K562 (cell line): ENCODE data around the gene NBDY. TPM values are rescaled to one million over a fixed set of nuclear protein-coding genes. Genes with fewer than 3 reads are reported as not detected.

Experiments used
- ATAC-seq: fragments of 200-7000 bp; cut with Tn5 transposase; 3 replicates; pipeline ENCODE4 v1.9.1; 2020; ENCODE audit warnings: moderate library complexity
- BruUV-seq: library from RNA; stranded (reverse); fragments of 400-500 nt; replicated peaks from 2 replicates; lab custom pipeline; 2021; lab: Mats Ljungman, UMichigan
- CTCF ChIA-PET: fragments of 300-600 bp; formaldehyde crosslinking; extraction: SDS; loops from one replicate; lab custom pipeline; 2021; ENCODE audit warnings: low intra/inter-chr PET ratio; lab: Yijun Ruan, JAX
- POLR2A ChIA-PET: fragments of 300-600, 350-650 bp; sonication (Branson Sonifier 250); formaldehyde crosslinking; extraction: SDS; loops from one replicate; lab custom pipeline; 2021; ENCODE audit warnings: antibody characterized with exemption, inconsistent platforms; lab: Yijun Ruan, JAX
- DNase-seq, 4 experiments: peaks; one replicate each; pipeline versions ENCODE4 v3.0.0 to v3.0.0-alpha.2; 2011 to 2018; ENCODE audit warnings: low spot score in 3 of 4, mixed read lengths in 3 of 4; ENCODE audit errors: extremely low read depth in 1 of 4
- FAIRE-seq: peaks from 2 replicates; lab custom pipeline; 2011; peaks lifted over from hg19 to GRCh38; lab: Jason Lieb, UNC
- H2AFZ ChIP-seq: 2 replicates; pipeline ENCODE4 v1.6.0; 2011; ENCODE audit warnings: low read depth, low read length, control low read depth, inconsistent platforms
- H3K27ac ChIP-seq: fragments of 200-600 bp; 3 replicates; pipeline ENCODE4 v1.8.0; 2011; ENCODE audit warnings: low read depth, mild to moderate bottlenecking, control low read depth, inconsistent platforms, low read length, moderate library complexity, mixed read lengths; ENCODE audit errors: extremely low read depth
- H3K27me3 ChIP-seq, 2 experiments: fragments of 300-600 bp in 1 of 2; 2 replicates in 1 of 2; 3 replicates in 1 of 2; pipeline versions ENCODE4 v1.6.0 to v1.8.0; 2011; ENCODE audit warnings: inconsistent platforms in 2 of 2, low read length in 2 of 2, mild to moderate bottlenecking in 1 of 2, mixed read lengths in 1 of 2, moderate library complexity in 1 of 2; ENCODE audit not compliant: control insufficient read depth in 2 of 2, insufficient read depth in 2 of 2
- H3K36me3 ChIP-seq: fragments of 300-600 bp; 3 replicates; pipeline ENCODE4 v1.8.0; 2011; ENCODE audit warnings: mild to moderate bottlenecking, low read length, inconsistent platforms; ENCODE audit not compliant: control insufficient read depth, insufficient read depth
- H3K4me1 ChIP-seq, 2 experiments: fragments of 200-600 bp in 1 of 2; replicated peaks in 1 of 2; 2 replicates in 1 of 2; 3 replicates in 1 of 2; pipeline versions ENCODE4 v1.5.1 to v1.8.0; 2011; ENCODE audit warnings: inconsistent platforms in 2 of 2, low read length in 2 of 2, mild to moderate bottlenecking in 1 of 2, mixed read lengths in 1 of 2, moderate library complexity in 1 of 2; ENCODE audit not compliant: control insufficient read depth in 2 of 2, insufficient read depth in 2 of 2
- H3K4me2 ChIP-seq: 2 replicates; pipeline ENCODE4 v1.6.1; 2011; ENCODE audit warnings: low read length, control low read depth, inconsistent platforms, mixed read lengths; ENCODE audit not compliant: insufficient read depth
- H3K4me3 ChIP-seq: fragments of 200-600 bp; sonication (generic), shearing (Covaris generic); 2 replicates; pipeline ENCODE4 v1.5.1; 2016; ENCODE audit warnings: control low read depth, inconsistent platforms
- H3K79me2 ChIP-seq: fragments of 200-600 bp; 3 replicates; pipeline ENCODE4 v1.8.0; 2011; ENCODE audit warnings: low read length, inconsistent platforms; ENCODE audit not compliant: control insufficient read depth, insufficient read depth
- H3K9ac ChIP-seq, 2 experiments: 2 replicates each; pipeline versions ENCODE4 v1.6.0 to v1.6.1; 2011; ENCODE audit warnings: low read depth in 2 of 2, low read length in 2 of 2, control low read depth in 1 of 2, inconsistent platforms in 1 of 2, mild to moderate bottlenecking in 1 of 2, mixed read lengths in 1 of 2; ENCODE audit not compliant: insufficient read depth in 1 of 2
- H3K9me1 ChIP-seq: one replicate; pipeline ENCODE4 v1.6.0; 2011; ENCODE audit warnings: inconsistent platforms, mild to moderate bottlenecking, low read length, moderate library complexity; ENCODE audit not compliant: control insufficient read depth, insufficient read depth
- H3K9me3 ChIP-seq: replicated peaks from 2 replicates; pipeline ENCODE4 v1.5.1; 2011; ENCODE audit warnings: low read depth, low read length, inconsistent platforms; ENCODE audit not compliant: control insufficient read depth, insufficient read depth
- H4K20me1 ChIP-seq: replicated peaks from 2 replicates; pipeline ENCODE4 v1.6.1; 2011; ENCODE audit warnings: low read length, inconsistent platforms, mixed read lengths; ENCODE audit not compliant: control insufficient read depth, insufficient read depth
- CEBPB ChIP-seq: fragments of 450-650 bp; IDR thresholded peaks from 2 replicates; pipeline ENCODE4 v1.6.1; 2016; ENCODE audit warnings: missing genetic modification characterization, missing compliant biosample characterization
- CXXC5 ChIP-seq: fragments of 250-450 bp; sonication (Bioruptor Pico); IDR thresholded peaks from 2 replicates; pipeline ENCODE4 v1.8.0; 2022; ENCODE audit warnings: inconsistent platforms, mild to moderate bottlenecking, moderate library complexity
- ELF2 ChIP-seq: fragments of 250-450 bp; sonication (Bioruptor Pico); IDR thresholded peaks from 2 replicates; pipeline ENCODE4 v1.5.0; 2021; ENCODE audit warnings: mild to moderate bottlenecking
- FOXJ2 ChIP-seq: fragments of 200-800 bp; sonication (Bioruptor generic); IDR thresholded peaks from 2 replicates; pipeline ENCODE4 v1.6.1; 2016; ENCODE audit warnings: missing genetic modification characterization, missing compliant biosample characterization
- RFX5 ChIP-seq: IDR thresholded peaks from 2 replicates; pipeline ENCODE4 v1.6.1; 2011; ENCODE audit warnings: low read depth, mild to moderate bottlenecking, improper control_type of control experiment, low read length
- ZNF174 ChIP-seq: fragments of 250-450 bp; sonication (Bioruptor Pico); IDR thresholded peaks from 2 replicates; pipeline ENCODE4 v1.4.0; 2020; ENCODE audit warnings: mild to moderate bottlenecking
- WGBS: fragments of 100-300 bp; shearing (Covaris generic); methylation state at CpG from one replicate; pipeline ENCODE4 v1.1.6; 2016; ENCODE audit warnings: low coverage, mixed read lengths; ENCODE audit not compliant: insufficient coverage; ENCODE audit errors: missing lambda C conversion rate; 5-methylcytosine and 5-hydroxymethylcytosine counted together
- in situ Hi-C: fragments of 300-500 bp; cut with MboI; formaldehyde crosslinking; loops from 4 replicates; pipeline ENCODE4 v1.15.0; 2018; ENCODE audit warnings: inconsistent platforms, mixed read lengths
- intact Hi-C: fragments of 100-400 bp; cut with micrococcal nuclease; formaldehyde crosslinking; loops from 2 replicates; pipeline ENCODE4 v1.14.2; 2022
- polyA plus RNA-seq, 8 experiments: library from polyadenylated mRNA; depleted of rRNA in 4 of 8; stranded (reverse) in 5 of 8; unstranded in 3 of 8; fragments of >200 nt; fragmentation: Nextera tagmentation in 2 of 8; fragmentation: Illumina TruSeq in 1 of 8; extraction: Ambion mirVana in 2 of 8; extraction: Trizol in 1 of 8; gene quantifications; 2 replicates each; pipeline versions ENCODE4 v1.2.1 to v1.2.3, GENCODE V29; 2011 to 2014; ENCODE audit warnings: inconsistent platforms in 1 of 8, missing spikeins in 1 of 8
- total RNA-seq, 7 experiments: library from RNA; depleted of rRNA in 6 of 7; stranded (reverse); fragments of >200 nt in 6 of 7; fragmentation: Illumina TruSeq in 2 of 7; extraction: Trizol in 2 of 7; gene quantifications; 2 replicates each; pipeline versions ENCODE4 v1.2.1 to v1.2.3, GENCODE V29; 2011 to 2021; ENCODE audit warnings: low replicate concordance in 1 of 7

The NBDY gene
- total and polyA plus RNA-seq, 9 of the 15 experiments (the other 6 are each of a cell fraction or from before 2014, with no cell fraction given) = 1.00 to 24.7 (median 7.0) TPM

- no peaks in the 10 kb centered on the region for H3K27me3 ChIP-seq
- TF ChIP-seq FOXJ2 (tag) = no peak
- TF ChIP-seq CXXC5 (CRISPR knock-in tag) = no peak
- no peak for TF ChIP-seq ZNF174 (CRISPR knock-in tag)
- TF ChIP-seq RFX5 = no peak
- TF ChIP-seq ELF2 (CRISPR knock-in tag) = no peak
- no peak for TF ChIP-seq CEBPB
- ChIA-PET CTCF (interaction anchor here (1.5 kb wide), 1 partner anchor 174 kb away, joined by 5 read pairs; no protein-coding TSS in a partner anchor), POLR2A (no interaction called here)
- intact Hi-C loops (loop anchor here (1.0 kb wide), 1 partner anchor 174 kb away; no protein-coding TSS in a partner anchor), in situ Hi-C loops (no loop called here)
- FAIRE-seq (no peak), ATAC-seq (no peak), DNase-seq (no peak)
- H3K27ac ChIP-seq = no peak overlapping the region
- H3K4me1 ChIP-seq = peaks cover 0 to 3% of the 10 kb centered on the region in 2 experiments; a peak in 1 of 5 replicates
- H2AFZ ChIP-seq = no peak overlapping the region
- H3K9me1 ChIP-seq = no peaks in the 10 kb centered on the region
- no peaks in the 10 kb centered on the region for H3K9me3 ChIP-seq
- H4K20me1 ChIP-seq = no peaks in the 10 kb centered on the region
- H3K9ac ChIP-seq = no peak overlapping the region
- H3K36me3 ChIP-seq = no peaks in the 10 kb centered on the region
- no TSS peak for BruUV-seq
- 27% methylated on average over 9 of the region's 11 CpGs for WGBS
- H3K4me2 ChIP-seq = no peak overlapping the region
- H3K4me3 ChIP-seq = no peak overlapping the region
- no peaks in the 10 kb centered on the region for H3K79me2 ChIP-seq
Observed at GRCh38 chrX:56803850-56804681, 75.0 kb downstream of the NBDY start.
